Lung (tissue), 12 donors: ENCODE data around the gene DNAJB12. TPM values are rescaled to one million over a fixed set of nuclear protein-coding genes. Genes with fewer than 3 reads are reported as not detected.

Experiments used
- ATAC-seq: fragments of 200-7000 bp; cut with Tn5 transposase; one replicate; pipeline ENCODE4 v1.9.1; 2020; ENCODE audit warnings: moderate number of reproducible peaks; ENCODE audit not compliant: insufficient read depth, low FRiP score
- DNase-seq, 3 donors: peaks; one replicate each; pipeline ENCODE4 v3.0.0-alpha.2; 2013 to 2017
- H3K27ac ChIP-seq, 2 donors: one replicate each; pipeline ENCODE4 v1.5.1; 2013; ENCODE audit warnings: mild to moderate bottlenecking in 2 of 2, moderate library complexity in 2 of 2, control low read depth in 1 of 2, inconsistent platforms in 1 of 2, low read depth in 1 of 2, low read length in 1 of 2
- H3K27me3 ChIP-seq, 3 donors: one replicate each; pipeline ENCODE4 v1.5.1; 2013; ENCODE audit warnings: low read length in 2 of 3; ENCODE audit not compliant: control insufficient read depth in 3 of 3, insufficient read depth in 3 of 3
- H3K36me3 ChIP-seq, 4 donors: one replicate each; pipeline ENCODE4 v1.5.1; 2013; ENCODE audit warnings: low read length in 4 of 4, mild to moderate bottlenecking in 1 of 4, moderate library complexity in 1 of 4; ENCODE audit not compliant: control insufficient read depth in 4 of 4, insufficient read depth in 4 of 4
- H3K4me1 ChIP-seq, 5 donors: one replicate each; pipeline ENCODE4 v1.5.1; 2013; ENCODE audit warnings: low read length in 5 of 5, mild to moderate bottlenecking in 2 of 5, moderate library complexity in 1 of 5; ENCODE audit not compliant: control insufficient read depth in 5 of 5, insufficient read depth in 5 of 5
- H3K4me3 ChIP-seq: one replicate; pipeline ENCODE4 v1.5.1; 2013; ENCODE audit warnings: mild to moderate bottlenecking, control low read depth, moderate library complexity
- H3K9ac ChIP-seq, 2 donors: one replicate each; pipeline ENCODE4 v1.5.1; 2013; ENCODE audit warnings: low read length in 2 of 2, control low read depth in 1 of 2; ENCODE audit not compliant: insufficient read depth in 1 of 2
- H3K9me3 ChIP-seq, 4 donors: one replicate each; pipeline ENCODE4 v1.5.1; 2013; ENCODE audit warnings: low read length in 3 of 4, mild to moderate bottlenecking in 1 of 4, moderate library complexity in 1 of 4; ENCODE audit not compliant: control insufficient read depth in 4 of 4, insufficient read depth in 3 of 4
- CTCF ChIP-seq: IDR thresholded peaks from 2 replicates; pipeline ENCODE4 v1.5.1; 2012; ENCODE audit warnings: mild to moderate bottlenecking; ENCODE audit errors: control extremely low read depth, extremely low read depth
- WGBS, 2 donors: extraction: QIAGEN DNeasy Blood & Tissue Kit; methylation state at CpG; one replicate each; pipeline ENCODE4 v1.1.7; 2013; 5-methylcytosine and 5-hydroxymethylcytosine counted together
- polyA plus RNA-seq, 2 donors: library from polyadenylated mRNA; stranded (reverse); fragments of 200-250 nt; gene quantifications; one replicate each; pipeline ENCODE4 v1.2.1, GENCODE V29; 2013
- total RNA-seq, 2 donors: library from RNA; depleted of rRNA in 1 of 2; stranded (reverse); fragments of >200 nt in 1 of 2; gene quantifications; one replicate each; pipeline ENCODE4 v1.2.1, GENCODE V29; 2014 to 2021
- donor health status: control.
- donor health status: control.
- donor health status: Bipolar disorder and iron deficiency.
- donor health status: healthy.
- donor health status: DM: yes; HTN: yes; CAD: no.

DNAJB12 gene
- total and polyA plus RNA-seq, 4 donors, result 30.0 to 38.7 (median 32.1) TPM

GRCh38 chr10:72340510-72341261 is 14.0 kb downstream of the DNAJB12 start:
- DNase-seq (peak in 1 of 3 donors; percentile 61), ATAC-seq (peak; percentile 43)
- no peaks in the 10 kb centered on the region for H3K27me3 ChIP-seq
- peaks cover 8 to 53% (median 35%) of the 10 kb centered on the region in 4 donors for H3K36me3 ChIP-seq
- no peak overlapping the region for H3K9ac ChIP-seq
- peak overlapping the region in 1 of 2 donors; percentile 76 for H3K27ac ChIP-seq
- peaks cover 0 to 12% (median 3%) of the 10 kb centered on the region in 5 donors for H3K4me1 ChIP-seq
- TF ChIP-seq CTCF, result peak; percentile 74
- H3K9me3 ChIP-seq, result peaks cover 0 to 1% (median 0%) of the 10 kb centered on the region in 4 donors
- H3K4me3 ChIP-seq, result no peak overlapping the region
- WGBS, 2 donors, result 51 to 64% methylated on average over 28 of the region's 28 CpGs

- ATAC-seq, result no peak
- Histone ChIP-seq H3K9ac (no peak overlapping the region), H3K27ac (no peak overlapping the region), H3K9me3 (peaks cover 0 to 1% (median 0%) of the 10 kb centered on the region in 4 donors), H3K36me3 (peaks cover 4 to 43% (median 34%) of the 10 kb centered on the region in 4 donors), H3K4me3 (no peak overlapping the region), H3K27me3 (no peaks in the 10 kb centered on the region), H3K4me1 (peaks cover 0 to 27% (median 4%) of the 10 kb centered on the region in 5 donors)
- WGBS, 2 donors, result 90 to 95% methylated on average over 7 of the region's 7 CpGs
- DNase-seq, result no peak
- no peak for TF ChIP-seq CTCF
Measured at GRCh38 chr10:72338180-72338579, 16.5 kb downstream of the DNAJB12 start.

GRCh38 chr10:72337722-72338121 is 17.0 kb downstream of the DNAJB12 start:
- 91 to 92% methylated on average over 9 of the region's 9 CpGs for WGBS, 2 donors
- no peak for ATAC-seq
- peaks cover 0 to 27% (median 4%) of the 10 kb centered on the region in 5 donors for H3K4me1 ChIP-seq

More at GRCh38 chr10:72337722-72338121, 17.0 kb downstream of the DNAJB12 start:
- H3K9ac ChIP-seq, result no peak overlapping the region
- H3K27ac ChIP-seq, result no peak overlapping the region
- DNase-seq, result no peak
- no peak overlapping the region for H3K4me3 ChIP-seq
- H3K27me3 ChIP-seq, result no peaks in the 10 kb centered on the region
- no peak for TF ChIP-seq CTCF
- H3K9me3 ChIP-seq, result peaks cover 0 to 1% (median 0%) of the 10 kb centered on the region in 4 donors
- H3K36me3 ChIP-seq, result peaks cover 4 to 39% (median 30%) of the 10 kb centered on the region in 4 donors
